ENCODE measurements around the gene PTDSS2.

PTDSS2 gene

DNA sequence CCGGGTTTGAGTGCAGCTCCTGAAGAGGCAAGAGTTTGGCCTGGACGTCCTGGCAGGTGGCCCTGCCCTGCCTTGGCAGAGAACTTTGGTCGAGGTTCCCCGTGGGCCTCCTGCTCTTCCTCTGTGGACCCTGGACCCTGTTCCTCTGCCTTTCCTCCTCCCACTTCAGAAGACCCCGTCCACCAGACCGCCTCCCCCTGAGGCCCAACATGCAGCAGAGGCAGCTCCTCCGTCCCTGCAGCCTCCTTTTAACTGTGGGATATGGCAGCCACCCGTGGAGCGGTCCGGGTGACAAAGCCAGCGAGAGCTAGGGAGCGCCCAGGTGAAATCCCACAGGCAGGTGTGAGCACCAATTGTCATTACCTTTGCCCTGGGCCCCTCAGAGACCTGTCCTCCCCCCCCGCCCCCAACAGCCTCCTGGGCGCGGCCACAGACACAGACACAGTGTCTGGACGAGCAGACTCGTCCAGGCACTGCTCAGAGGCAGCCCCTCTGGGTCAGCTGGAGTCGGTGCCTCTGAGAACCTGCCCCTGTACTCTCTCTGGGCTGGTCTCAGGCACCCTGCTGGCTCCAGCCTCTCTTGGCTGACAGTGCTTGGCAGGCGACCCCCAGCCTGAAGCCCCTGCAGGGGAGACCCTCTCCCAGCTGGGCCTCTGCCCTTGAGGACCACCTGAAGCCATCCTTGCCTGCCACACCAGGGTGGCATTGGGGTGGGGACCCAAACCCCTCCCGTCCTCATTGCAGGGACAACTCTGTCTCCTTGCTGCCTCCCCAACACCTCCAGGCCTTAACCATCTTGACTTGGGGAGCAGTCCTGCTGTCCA is 4.1 kb upstream of the PTDSS2 start:
- peaks cover 15% of the 10 kb centered on the region for H3F3A ChIP-seq (ENCODE audit: control insufficient read depth, insufficient read depth)
- H3K4me3 ChIP-seq (ENCODE audit: low read length), result no peak overlapping the region
- no peaks in the 10 kb centered on the region for H4K20me1 ChIP-seq (ENCODE audit: control insufficient read depth, insufficient read depth, low read depth, low read length)
- H3K27ac ChIP-seq (ENCODE audit: low read depth, low read length), result no peak overlapping the region
- TF ChIP-seq EZH2phosphoT487 (IDR thresholded peaks at IDR 0.05; ENCODE audit: borderline replicate concordance, low read length), result no peak
- TF ChIP-seq, protein P1, sequence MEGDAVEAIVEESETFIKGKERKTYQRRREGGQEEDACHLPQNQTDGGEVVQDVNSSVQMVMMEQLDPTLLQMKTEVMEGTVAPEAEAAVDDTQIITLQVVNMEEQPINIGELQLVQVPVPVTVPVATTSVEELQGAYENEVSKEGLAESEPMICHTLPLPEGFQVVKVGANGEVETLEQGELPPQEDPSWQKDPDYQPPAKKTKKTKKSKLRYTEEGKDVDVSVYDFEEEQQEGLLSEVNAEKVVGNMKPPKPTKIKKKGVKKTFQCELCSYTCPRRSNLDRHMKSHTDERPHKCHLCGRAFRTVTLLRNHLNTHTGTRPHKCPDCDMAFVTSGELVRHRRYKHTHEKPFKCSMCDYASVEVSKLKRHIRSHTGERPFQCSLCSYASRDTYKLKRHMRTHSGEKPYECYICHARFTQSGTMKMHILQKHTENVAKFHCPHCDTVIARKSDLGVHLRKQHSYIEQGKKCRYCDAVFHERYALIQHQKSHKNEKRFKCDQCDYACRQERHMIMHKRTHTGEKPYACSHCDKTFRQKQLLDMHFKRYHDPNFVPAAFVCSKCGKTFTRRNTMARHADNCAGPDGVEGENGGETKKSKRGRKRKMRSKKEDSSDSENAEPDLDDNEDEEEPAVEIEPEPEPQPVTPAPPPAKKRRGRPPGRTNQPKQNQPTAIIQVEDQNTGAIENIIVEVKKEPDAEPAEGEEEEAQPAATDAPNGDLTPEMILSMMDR (IDR thresholded peaks at IDR 0.05; ENCODE audit: low read depth, low read length, poor library complexity, severe bottlenecking), result no peak
- H3K9me2 ChIP-seq (replicated peaks; ENCODE audit: control insufficient read depth, low read length), result no peaks in the 10 kb centered on the region
- peaks cover 30% of the 10 kb centered on the region for H3K4me1 ChIP-seq (ENCODE audit: control insufficient read depth, low read length)
- no peaks in the 10 kb centered on the region for H3K9me3 ChIP-seq (ENCODE audit: control insufficient read depth, insufficient read depth, low read length)
- no peaks in the 10 kb centered on the region; the same call in 1 of the 2 replicates for H3K27me3 ChIP-seq (ENCODE audit: control insufficient read depth, low read length)
- peaks cover 16% of the 10 kb centered on the region for H3K79me2 ChIP-seq (ENCODE audit: control insufficient read depth, low read length)
- no peak overlapping the region for H3K4me2 ChIP-seq (ENCODE audit: low read length)
- H3K36me3 ChIP-seq (ENCODE audit: control insufficient read depth, low read length), result no peaks in the 10 kb centered on the region

DNA sequence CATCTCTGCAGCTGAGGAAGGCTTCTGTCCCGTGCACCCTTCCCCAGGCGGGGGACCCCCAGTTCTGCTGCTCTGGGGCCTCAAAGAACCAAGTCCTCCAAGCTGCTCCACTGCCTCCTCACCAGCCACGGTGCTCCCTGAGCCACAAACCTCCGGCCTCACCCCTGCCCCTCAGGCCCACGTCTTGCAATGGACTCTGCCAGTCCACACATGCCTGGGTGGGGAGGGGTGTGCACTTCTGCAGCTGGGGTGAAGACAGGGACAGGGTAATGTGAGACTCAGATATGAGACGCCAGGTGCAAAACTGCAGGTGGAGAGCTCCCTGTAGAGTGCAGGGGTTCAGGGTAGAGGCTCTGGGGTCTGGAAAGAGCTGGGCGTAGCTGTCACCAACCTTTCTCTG is 3.2 kb upstream of the PTDSS2 start:
- Histone ChIP-seq H3K4me1 (ENCODE audit: control insufficient read depth, low read length) (peaks cover 31% of the 10 kb centered on the region), H3K27ac (ENCODE audit: low read depth, low read length) (no peak overlapping the region), H3K36me3 (ENCODE audit: control insufficient read depth, low read length) (peaks cover under 1% of the 10 kb centered on the region), H3K27me3 (ENCODE audit: control insufficient read depth, low read length) (no peaks in the 10 kb centered on the region; the same call in 1 of the 2 replicates), H3K4me2 (ENCODE audit: low read length) (no peak overlapping the region), H3K4me3 (ENCODE audit: low read length) (no peak overlapping the region), H4K20me1 (ENCODE audit: control insufficient read depth, insufficient read depth, low read depth, low read length) (peaks cover 6% of the 10 kb centered on the region; the same call in 1 of the 2 replicates), H3K9me3 (ENCODE audit: control insufficient read depth, insufficient read depth, low read length) (no peaks in the 10 kb centered on the region), H3F3A (ENCODE audit: control insufficient read depth, insufficient read depth) (peaks cover 15% of the 10 kb centered on the region), H3K79me2 (ENCODE audit: control insufficient read depth, low read length) (peaks cover 25% of the 10 kb centered on the region), H3K9me2 (replicated peaks; ENCODE audit: control insufficient read depth, low read length) (no peaks in the 10 kb centered on the region)
- TF ChIP-seq, protein P1 (IDR thresholded peaks at IDR 0.05; ENCODE audit: low read depth, low read length, poor library complexity, severe bottlenecking), result no peak
- no peak for TF ChIP-seq EZH2phosphoT487 (IDR thresholded peaks at IDR 0.05; ENCODE audit: borderline replicate concordance, low read length)

DNA sequence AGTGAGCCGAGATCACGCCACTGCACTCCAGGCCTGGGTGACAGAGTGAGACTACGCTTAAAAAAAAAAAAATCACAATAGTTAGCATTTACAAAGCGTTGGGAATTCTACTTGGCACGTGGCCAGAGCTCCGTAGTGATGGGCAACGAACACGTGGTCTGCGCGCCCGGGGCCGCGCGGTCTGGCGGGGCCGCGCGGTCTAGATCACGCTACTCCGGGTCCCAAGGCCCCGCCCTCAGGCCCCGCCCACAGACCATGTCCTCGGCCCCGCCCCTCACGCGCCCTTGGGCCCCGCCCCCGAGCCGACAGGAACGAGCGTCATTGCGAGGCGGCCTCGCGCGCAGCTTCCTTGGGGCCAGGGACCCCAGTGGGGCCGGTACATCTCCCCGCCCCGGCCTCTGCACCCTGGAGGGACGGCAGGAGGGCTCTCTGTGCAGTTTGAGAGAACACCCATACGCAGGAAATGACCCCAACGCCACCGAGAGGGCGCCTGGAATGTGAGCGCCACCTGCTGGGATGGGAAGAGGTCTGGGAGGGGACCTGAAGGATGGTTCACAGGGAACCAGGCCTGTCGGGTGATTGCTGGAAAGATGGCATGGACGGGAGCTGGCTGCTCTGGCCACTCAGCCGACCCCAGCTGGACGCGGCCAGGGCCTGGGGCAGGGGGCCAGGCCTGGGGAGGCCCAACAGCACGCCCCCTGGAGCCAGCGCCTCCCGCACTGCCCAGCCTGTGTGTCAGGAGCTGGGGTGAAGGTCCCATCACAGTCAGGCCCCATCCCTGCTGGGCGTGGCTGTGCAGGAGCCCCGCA is 2.0 kb upstream of the PTDSS2 start:
- H3K36me3 ChIP-seq (ENCODE audit: control insufficient read depth, low read length), result peaks cover 7% of the 10 kb centered on the region
- H3K9me3 ChIP-seq (ENCODE audit: control insufficient read depth, insufficient read depth, low read length), result no peaks in the 10 kb centered on the region
- TF ChIP-seq EZH2phosphoT487 (IDR thresholded peaks at IDR 0.05; ENCODE audit: borderline replicate concordance, low read length), result no peak
- TF ChIP-seq, protein P1 (IDR thresholded peaks at IDR 0.05; ENCODE audit: low read depth, low read length, poor library complexity, severe bottlenecking), result peak; percentile 96
- H3K27me3 ChIP-seq (ENCODE audit: control insufficient read depth, low read length), result no peaks in the 10 kb centered on the region; the same call in 1 of the 2 replicates
- H3K4me3 ChIP-seq (ENCODE audit: low read length), result peak overlapping the region; percentile 91
- H3K9me2 ChIP-seq (replicated peaks; ENCODE audit: control insufficient read depth, low read length), result no peaks in the 10 kb centered on the region
- H3K4me2 ChIP-seq (ENCODE audit: low read length), result peak overlapping the region; percentile 90
- peaks cover 36% of the 10 kb centered on the region for H3K4me1 ChIP-seq (ENCODE audit: control insufficient read depth, low read length)
- peaks cover 6% of the 10 kb centered on the region; the same call in 1 of the 2 replicates for H4K20me1 ChIP-seq (ENCODE audit: control insufficient read depth, insufficient read depth, low read depth, low read length)
- H3K79me2 ChIP-seq (ENCODE audit: control insufficient read depth, low read length), result peaks cover 36% of the 10 kb centered on the region
- H3F3A ChIP-seq (ENCODE audit: control insufficient read depth, insufficient read depth), result peaks cover 15% of the 10 kb centered on the region
- H3K27ac ChIP-seq (ENCODE audit: low read depth, low read length), result peak overlapping the region; percentile 73

All from DOHH2 (cell line).